Keratinocyte (primary cell): ENCODE data around the gene PARP16.

Source experiments
- EZH2 ChIP-seq: IDR thresholded peaks from one replicate; pipeline ENCODE4 v1.6.1; 2012; ENCODE audit warnings: inconsistent platforms, mild to moderate bottlenecking, low read length, moderate library complexity
- TF ChIP-seq, protein P1 (sequence below), 3 experiments: IDR thresholded peaks in 1 of 3; conservative IDR thresholded peaks in 1 of 3; optimal IDR thresholded peaks in 1 of 3; 2 replicates in 2 of 3; 3 replicates in 1 of 3; pipeline versions ENCODE3 to v1.5.1; 2011; ENCODE audit warnings: low read length in 3 of 3, mild to moderate bottlenecking in 3 of 3, moderate library complexity in 2 of 3, control low read depth in 1 of 3, inconsistent platforms in 1 of 3; ENCODE audit not compliant: insufficient read depth in 2 of 3; ENCODE audit errors: extremely low read depth in 1 of 3

DNA sequence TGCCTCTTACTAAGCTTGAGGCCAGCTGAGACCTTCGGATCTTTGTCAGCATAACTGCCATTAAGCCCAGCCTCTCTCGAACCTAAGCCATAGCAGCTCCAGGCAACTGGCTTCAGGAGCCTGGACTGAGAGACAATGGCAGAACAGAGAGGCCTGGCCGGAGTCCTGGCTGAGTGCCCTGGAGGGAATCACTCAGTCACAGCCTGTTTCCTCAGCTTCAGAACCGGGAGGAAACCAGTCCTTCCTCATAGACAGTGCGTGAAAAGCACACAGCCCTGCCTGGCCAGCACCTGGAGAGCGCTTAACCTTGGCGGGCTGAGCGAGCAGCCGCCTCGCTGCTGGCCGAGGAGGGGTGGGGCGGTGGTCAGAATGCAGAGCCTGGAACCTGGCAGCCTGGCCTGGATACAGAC lies 39.4 kb upstream of the PARP16 start:
- TF ChIP-seq, protein P1, sequence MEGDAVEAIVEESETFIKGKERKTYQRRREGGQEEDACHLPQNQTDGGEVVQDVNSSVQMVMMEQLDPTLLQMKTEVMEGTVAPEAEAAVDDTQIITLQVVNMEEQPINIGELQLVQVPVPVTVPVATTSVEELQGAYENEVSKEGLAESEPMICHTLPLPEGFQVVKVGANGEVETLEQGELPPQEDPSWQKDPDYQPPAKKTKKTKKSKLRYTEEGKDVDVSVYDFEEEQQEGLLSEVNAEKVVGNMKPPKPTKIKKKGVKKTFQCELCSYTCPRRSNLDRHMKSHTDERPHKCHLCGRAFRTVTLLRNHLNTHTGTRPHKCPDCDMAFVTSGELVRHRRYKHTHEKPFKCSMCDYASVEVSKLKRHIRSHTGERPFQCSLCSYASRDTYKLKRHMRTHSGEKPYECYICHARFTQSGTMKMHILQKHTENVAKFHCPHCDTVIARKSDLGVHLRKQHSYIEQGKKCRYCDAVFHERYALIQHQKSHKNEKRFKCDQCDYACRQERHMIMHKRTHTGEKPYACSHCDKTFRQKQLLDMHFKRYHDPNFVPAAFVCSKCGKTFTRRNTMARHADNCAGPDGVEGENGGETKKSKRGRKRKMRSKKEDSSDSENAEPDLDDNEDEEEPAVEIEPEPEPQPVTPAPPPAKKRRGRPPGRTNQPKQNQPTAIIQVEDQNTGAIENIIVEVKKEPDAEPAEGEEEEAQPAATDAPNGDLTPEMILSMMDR (optimal IDR thresholded peaks at IDR 0.05 in 1 of 3, IDR thresholded peaks at IDR 0.05 in 1 of 3, conservative IDR thresholded peaks at IDR 0.05 in 1 of 3; ENCODE audit: extremely low read depth in 1 of 3, insufficient read depth in 2 of 3, low read length in 3 of 3): no peak
- no peak for TF ChIP-seq EZH2
